A673 (cell line): ENCODE measurements around the gene NOL9. TPM values are rescaled to one million over a fixed set of nuclear protein-coding genes. Genes with fewer than 3 reads are reported as not detected.
A peak's percentile ranks its signal among the peaks of the same experiment; 100 is the strongest.

ENCODE experiments used
- BruUV-seq: library from RNA; stranded (reverse); fragments of 400-500 nt; replicated peaks from 2 replicates; lab custom pipeline; 2021; lab: Mats Ljungman, UMichigan
- CTCF ChIA-PET: fragments of 300-600 bp; sonication (Branson Sonifier 250); formaldehyde crosslinking; loops from one replicate; lab custom pipeline; 2022; ENCODE audit warnings: antibody characterized with exemption; lab: Charles Lee
- POLR2A ChIA-PET: fragments of 300-600 bp; sonication (Branson Sonifier 250); formaldehyde crosslinking; loops from one replicate; lab custom pipeline; 2022; ENCODE audit warnings: antibody characterized with exemption; ENCODE audit not compliant: low non-redundant PET; lab: Charles Lee
- DNase-seq: peaks from one replicate; pipeline ENCODE4 v3.0.0-alpha.2; 2015; ENCODE audit warnings: low spot score
- H3K27ac ChIP-seq: fragments of 200-600 bp; sonication (generic); 2 replicates; pipeline ENCODE4 v1.5.1; 2016; ENCODE audit warnings: mixed run types, low read depth, mild to moderate bottlenecking, mixed read lengths, antibody characterized with exemption, low read length; ENCODE audit not compliant: poor library complexity, severe bottlenecking
- H3K27me3 ChIP-seq: fragments of 200-600 bp; sonication (generic); replicated peaks from 2 replicates; pipeline ENCODE4 v1.6.1; 2017; ENCODE audit warnings: mixed run types, low read depth, mild to moderate bottlenecking, mixed read lengths, antibody characterized with exemption, low read length; ENCODE audit not compliant: insufficient read depth, poor library complexity
- H3K36me3 ChIP-seq: fragments of 200-600 bp; sonication (generic); 2 replicates; pipeline ENCODE4 v1.6.1; 2016; ENCODE audit warnings: mixed run types, mild to moderate bottlenecking, mixed read lengths, antibody characterized with exemption, low read length; ENCODE audit not compliant: insufficient read depth, poor library complexity, severe bottlenecking
- H3K4me1 ChIP-seq: fragments of 200-600 bp; sonication (generic); 2 replicates; pipeline ENCODE4 v1.6.1; 2017; ENCODE audit warnings: mixed run types, mild to moderate bottlenecking, mixed read lengths, antibody characterized with exemption, low read length; ENCODE audit not compliant: insufficient read depth, poor library complexity, severe bottlenecking
- H3K4me3 ChIP-seq: fragments of 200-600 bp; sonication (generic); 2 replicates; pipeline ENCODE4 v1.5.1; 2016; ENCODE audit warnings: low read depth, mixed run types, mild to moderate bottlenecking, mixed read lengths, low read length; ENCODE audit not compliant: poor library complexity, severe bottlenecking
- H3K9me3 ChIP-seq: fragments of 200-600 bp; sonication (generic); 2 replicates; pipeline ENCODE4 v1.6.1; 2016; ENCODE audit warnings: mixed run types, low read depth, mild to moderate bottlenecking, mixed read lengths, antibody characterized with exemption, low read length; ENCODE audit not compliant: poor library complexity, severe bottlenecking
- CTCF ChIP-seq: fragments of 300-800, 200-600 bp; sonication (generic); conservative IDR thresholded peaks from 2 replicates; pipeline ENCODE4 v1.5.1; 2017; ENCODE audit warnings: low read depth, mild to moderate bottlenecking, antibody characterized with exemption, low read length, moderate library complexity, mixed read lengths
- EZH2 ChIP-seq: fragments of 200-600 bp; sonication (generic); IDR thresholded peaks from 2 replicates; pipeline ENCODE4 v1.6.1; 2017; ENCODE audit warnings: borderline replicate concordance, low read depth, mild to moderate bottlenecking, mixed read lengths, antibody characterized with exemption, low read length; ENCODE audit not compliant: poor library complexity, severe bottlenecking
- intact Hi-C: fragments of 100-400 bp; cut with micrococcal nuclease; formaldehyde crosslinking; loops from one replicate; pipeline ENCODE4 v1.10.0; 2022; ENCODE audit not compliant: unreplicated experiment
- total RNA-seq: library from RNA; stranded (reverse); gene quantifications from 2 replicates; pipeline ENCODE4 v1.2.3, GENCODE V29; 2021

Gene NOL9
- total RNA-seq, 1 experiment from 2014 or later = 55.6 TPM

DNA sequence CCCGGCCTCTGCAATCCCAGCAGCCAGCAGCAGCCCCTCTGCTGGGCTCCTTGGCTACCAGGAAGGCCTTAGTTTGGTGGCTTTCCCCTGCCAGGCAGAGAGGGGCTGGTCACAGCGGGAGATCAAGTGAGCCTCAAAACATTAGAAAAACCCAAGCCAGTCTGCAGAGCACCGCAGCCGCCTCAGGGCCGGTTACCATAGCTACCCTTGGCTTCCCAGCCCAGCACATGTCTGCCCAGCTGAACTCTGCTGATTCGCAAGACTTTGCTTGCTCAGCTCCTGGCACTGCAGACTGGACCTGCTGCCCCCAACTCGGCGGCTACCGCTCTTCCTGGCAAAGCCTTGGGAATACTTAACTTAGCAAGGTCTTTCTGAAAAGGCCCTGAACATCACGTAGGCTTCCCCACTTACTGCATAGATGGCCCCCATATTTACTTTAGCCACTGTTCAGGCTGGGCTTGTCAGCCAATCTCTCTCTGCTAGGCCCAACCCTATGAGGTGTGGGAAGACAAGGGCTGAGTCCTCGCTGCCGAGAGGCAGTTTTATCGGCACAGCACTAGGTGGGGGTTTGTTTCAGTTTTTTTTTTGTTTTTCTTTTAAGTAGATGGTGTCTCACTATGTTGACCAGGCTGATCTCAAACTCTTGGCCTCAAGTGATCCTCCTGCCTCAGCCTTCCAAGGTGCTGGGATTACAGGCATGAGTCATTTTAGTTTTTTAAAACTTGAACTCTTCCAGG lies 34.2 kb downstream of the NOL9 start:
- H3K4me3 ChIP-seq = no peak overlapping the region
- ChIA-PET POLR2A (no interaction called here), CTCF (no interaction called here)
- H3K4me1 ChIP-seq = peaks cover 12% of the 10 kb centered on the region
- H3K27me3 ChIP-seq = no peaks in the 10 kb centered on the region
- BruUV-seq = no TSS peak
- intact Hi-C loops = no loop called here
- H3K27ac ChIP-seq = no peak overlapping the region
- H3K36me3 ChIP-seq = no peaks in the 10 kb centered on the region
- no peaks in the 10 kb centered on the region for H3K9me3 ChIP-seq
- TF ChIP-seq CTCF (no peak), EZH2 (no peak)
- DNase-seq = peak; percentile 76

DNA sequence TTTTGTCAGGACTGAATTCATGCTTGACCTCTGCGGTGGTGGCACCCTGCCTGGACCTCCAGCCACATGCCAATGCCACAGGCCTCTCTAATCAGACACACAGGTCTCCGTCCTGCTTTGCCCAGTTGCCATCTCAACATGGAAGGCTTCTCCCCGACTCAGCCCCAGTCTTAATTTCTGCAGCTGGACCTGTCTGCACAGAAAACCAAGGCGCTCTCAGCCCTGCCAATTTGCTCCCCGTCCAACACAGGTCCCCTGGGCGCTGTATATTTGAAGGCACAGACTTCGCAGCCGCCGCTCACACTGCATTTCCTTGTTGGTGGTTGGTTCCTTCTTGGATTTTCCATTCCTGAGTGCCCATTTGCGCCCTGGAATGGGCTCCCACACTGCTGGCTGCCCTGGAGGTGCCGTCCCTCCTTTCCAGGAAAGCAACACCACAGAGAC lies 34.8 kb downstream of the NOL9 start:
- no TSS peak for BruUV-seq
- no peaks in the 10 kb centered on the region for H3K36me3 ChIP-seq
- no peaks in the 10 kb centered on the region for H3K27me3 ChIP-seq
- no peak for DNase-seq
- no peak overlapping the region for H3K4me3 ChIP-seq
- H3K27ac ChIP-seq = no peak overlapping the region
- H3K9me3 ChIP-seq = no peaks in the 10 kb centered on the region
- intact Hi-C loops = no loop called here
- no peak for TF ChIP-seq CTCF
- TF ChIP-seq EZH2 = no peak
- ChIA-PET POLR2A (no interaction called here), CTCF (no interaction called here)
- H3K4me1 ChIP-seq = peaks cover 12% of the 10 kb centered on the region

DNA sequence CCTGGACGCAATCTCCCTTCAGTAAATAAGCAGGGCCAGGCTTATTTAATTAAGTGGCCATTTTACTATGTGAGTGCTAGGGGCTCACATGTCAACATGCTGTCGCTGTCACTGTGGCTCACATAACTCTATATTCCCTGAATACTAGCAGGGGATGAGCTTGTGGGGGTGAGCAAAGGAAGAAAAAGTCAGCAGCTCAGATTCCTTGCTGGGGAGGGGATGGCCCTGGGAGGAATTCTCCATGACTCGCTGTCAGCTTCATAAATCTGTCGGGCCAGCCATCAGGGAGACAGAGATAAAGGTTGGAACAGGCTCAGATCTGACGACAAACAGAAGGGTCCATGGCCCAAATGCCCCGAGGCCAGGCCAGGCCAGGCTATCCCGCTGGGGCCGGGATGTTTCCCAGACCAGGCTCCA lies 36.9 kb downstream of the NOL9 start:
- no peak for TF ChIP-seq EZH2
- no peak for TF ChIP-seq CTCF
- intact Hi-C loops = no loop called here
- CTCF ChIA-PET = no interaction called here
- POLR2A ChIA-PET = no interaction called here
- no TSS peak for BruUV-seq
- Histone ChIP-seq H3K36me3 (no peaks in the 10 kb centered on the region), H3K4me3 (no peak overlapping the region), H3K9me3 (no peaks in the 10 kb centered on the region), H3K4me1 (peaks cover 12% of the 10 kb centered on the region), H3K27ac (no peak overlapping the region), H3K27me3 (no peaks in the 10 kb centered on the region)
- no peak for DNase-seq
